Activated CD4-positive, alpha-beta T cell treated with anti-CD3 and anti-CD28 coated beads, Interleukin-2, Interleukin-4, amounts not matched to agents 100 ng/mL and 50 ng/mL, durations not matched to agents 16 hours and 8 hours (primary cell): ENCODE results near the gene DOK3.
"Not testable (repeated sequence)": the region's sequence is repeated elsewhere in the genome, so short reads cannot be mapped to it uniquely, and the experiment has no call there.

Source experiments
- DNase-seq: peaks from one replicate; pipeline ENCODE4 v3.0.0-alpha.2; 2020; ENCODE audit warnings: low spot score

The DOK3 gene

GRCh38 chr5:177496727-177497291 is 12.8 kb downstream of the DOK3 start:
- no peak for DNase-seq

- DNase-seq = no peak
These were observed 13.4 kb downstream of the DOK3 start for GRCh38 chr5:177496070-177496726.

- DNase-seq = no peak
These were observed 14.2 kb downstream of the DOK3 start for GRCh38 chr5:177495243-177496060.

GRCh38 chr5:177494346-177495195 is 15.1 kb downstream of the DOK3 start:
- peak; percentile 38 for DNase-seq

GRCh38 chr5:177493795-177494345 is 15.8 kb downstream of the DOK3 start:
- DNase-seq = no peak

GRCh38 chr5:177492841-177493240 is 16.8 kb downstream of the DOK3 start:
- no peak for DNase-seq

- DNase-seq = no peak
These were observed 17.5 kb downstream of the DOK3 start for GRCh38 chr5:177491983-177492746.

- peak; percentile 47 for DNase-seq
These were observed 18.1 kb downstream of the DOK3 start for GRCh38 chr5:177491429-177491945.

GRCh38 chr5:177490992-177491391 is 18.6 kb downstream of the DOK3 start:
- DNase-seq = no peak

- no peak for DNase-seq
These were observed 19.2 kb downstream of the DOK3 start for GRCh38 chr5:177490311-177490991.

GRCh38 chr5:177489119-177489716 is 20.4 kb downstream of the DOK3 start:
- no peak for DNase-seq

GRCh38 chr5:177487975-177488374 is 21.7 kb downstream of the DOK3 start:
- no peak for DNase-seq

GRCh38 chr5:177487144-177487543 is 22.5 kb downstream of the DOK3 start:
- DNase-seq = no peak

GRCh38 chr5:177486256-177486655 is 23.4 kb downstream of the DOK3 start:
- DNase-seq = no peak

- DNase-seq = not testable (repeated sequence)
These were observed 23.9 kb downstream of the DOK3 start for GRCh38 chr5:177485753-177486152.

- no peak for DNase-seq
These were observed 24.6 kb downstream of the DOK3 start for GRCh38 chr5:177484902-177485549.

- DNase-seq = no peak
These were observed 25.4 kb downstream of the DOK3 start for GRCh38 chr5:177483994-177484901.

GRCh38 chr5:177483042-177483441 is 26.6 kb downstream of the DOK3 start:
- no peak for DNase-seq
